K562 (cell line): Measurements from ENCODE around the gene NUB1. TPM values are rescaled to one million over a fixed set of nuclear protein-coding genes. Genes with fewer than 3 reads are reported as not detected.

Experiments used
- ATAC-seq: fragments of 200-7000 bp; cut with Tn5 transposase; 3 replicates; pipeline ENCODE4 v1.9.1; 2020; ENCODE audit warnings: moderate library complexity
- BruUV-seq: library from RNA; stranded (reverse); fragments of 400-500 nt; replicated peaks from 2 replicates; lab custom pipeline; 2021; lab: Mats Ljungman, UMichigan
- CTCF ChIA-PET: fragments of 300-600 bp; formaldehyde crosslinking; extraction: SDS; loops from one replicate; lab custom pipeline; 2021; ENCODE audit warnings: low intra/inter-chr PET ratio; lab: Yijun Ruan, JAX
- POLR2A ChIA-PET: fragments of 300-600, 350-650 bp; sonication (Branson Sonifier 250); formaldehyde crosslinking; extraction: SDS; loops from one replicate; lab custom pipeline; 2021; ENCODE audit warnings: antibody characterized with exemption, inconsistent platforms; lab: Yijun Ruan, JAX
- DNase-seq, 4 experiments: peaks; one replicate each; pipeline versions ENCODE4 v3.0.0 to v3.0.0-alpha.2; 2011 to 2018; ENCODE audit warnings: low spot score in 3 of 4, mixed read lengths in 3 of 4; ENCODE audit errors: extremely low read depth in 1 of 4
- FAIRE-seq: peaks from 2 replicates; lab custom pipeline; 2011; peaks lifted over from hg19 to GRCh38; lab: Jason Lieb, UNC
- H2AFZ ChIP-seq: 2 replicates; pipeline ENCODE4 v1.6.0; 2011; ENCODE audit warnings: low read depth, low read length, control low read depth, inconsistent platforms
- H3K27ac ChIP-seq: fragments of 200-600 bp; 3 replicates; pipeline ENCODE4 v1.8.0; 2011; ENCODE audit warnings: low read depth, mild to moderate bottlenecking, control low read depth, inconsistent platforms, low read length, moderate library complexity, mixed read lengths; ENCODE audit errors: extremely low read depth
- H3K27me3 ChIP-seq, 2 experiments: fragments of 300-600 bp in 1 of 2; 2 replicates in 1 of 2; 3 replicates in 1 of 2; pipeline versions ENCODE4 v1.6.0 to v1.8.0; 2011; ENCODE audit warnings: inconsistent platforms in 2 of 2, low read length in 2 of 2, mild to moderate bottlenecking in 1 of 2, mixed read lengths in 1 of 2, moderate library complexity in 1 of 2; ENCODE audit not compliant: control insufficient read depth in 2 of 2, insufficient read depth in 2 of 2
- H3K36me3 ChIP-seq: fragments of 300-600 bp; 3 replicates; pipeline ENCODE4 v1.8.0; 2011; ENCODE audit warnings: mild to moderate bottlenecking, low read length, inconsistent platforms; ENCODE audit not compliant: control insufficient read depth, insufficient read depth
- H3K4me1 ChIP-seq, 2 experiments: fragments of 200-600 bp in 1 of 2; replicated peaks in 1 of 2; 2 replicates in 1 of 2; 3 replicates in 1 of 2; pipeline versions ENCODE4 v1.5.1 to v1.8.0; 2011; ENCODE audit warnings: inconsistent platforms in 2 of 2, low read length in 2 of 2, mild to moderate bottlenecking in 1 of 2, mixed read lengths in 1 of 2, moderate library complexity in 1 of 2; ENCODE audit not compliant: control insufficient read depth in 2 of 2, insufficient read depth in 2 of 2
- H3K4me2 ChIP-seq: 2 replicates; pipeline ENCODE4 v1.6.1; 2011; ENCODE audit warnings: low read length, control low read depth, inconsistent platforms, mixed read lengths; ENCODE audit not compliant: insufficient read depth
- H3K4me3 ChIP-seq: fragments of 200-600 bp; sonication (generic), shearing (Covaris generic); 2 replicates; pipeline ENCODE4 v1.5.1; 2016; ENCODE audit warnings: control low read depth, inconsistent platforms
- H3K79me2 ChIP-seq: fragments of 200-600 bp; 3 replicates; pipeline ENCODE4 v1.8.0; 2011; ENCODE audit warnings: low read length, inconsistent platforms; ENCODE audit not compliant: control insufficient read depth, insufficient read depth
- H3K9ac ChIP-seq, 2 experiments: 2 replicates each; pipeline versions ENCODE4 v1.6.0 to v1.6.1; 2011; ENCODE audit warnings: low read depth in 2 of 2, low read length in 2 of 2, control low read depth in 1 of 2, inconsistent platforms in 1 of 2, mild to moderate bottlenecking in 1 of 2, mixed read lengths in 1 of 2; ENCODE audit not compliant: insufficient read depth in 1 of 2
- H3K9me1 ChIP-seq: one replicate; pipeline ENCODE4 v1.6.0; 2011; ENCODE audit warnings: inconsistent platforms, mild to moderate bottlenecking, low read length, moderate library complexity; ENCODE audit not compliant: control insufficient read depth, insufficient read depth
- H3K9me3 ChIP-seq: replicated peaks from 2 replicates; pipeline ENCODE4 v1.5.1; 2011; ENCODE audit warnings: low read depth, low read length, inconsistent platforms; ENCODE audit not compliant: control insufficient read depth, insufficient read depth
- H4K20me1 ChIP-seq: replicated peaks from 2 replicates; pipeline ENCODE4 v1.6.1; 2011; ENCODE audit warnings: low read length, inconsistent platforms, mixed read lengths; ENCODE audit not compliant: control insufficient read depth, insufficient read depth
- ADNP ChIP-seq: fragments of 200-800 bp; sonication (Bioruptor generic); IDR thresholded peaks from 2 replicates; pipeline ENCODE4 v1.6.1; 2016; ENCODE audit warnings: missing genetic modification characterization, missing compliant biosample characterization
- CCAR2 ChIP-seq: fragments of 200-400 bp; formaldehyde crosslinking; IDR thresholded peaks from 2 replicates; pipeline ENCODE4 v1.6.1; 2017; ENCODE audit warnings: mild to moderate bottlenecking, low read depth, low read length
- HMG20A ChIP-seq: fragments of 450-650 bp; formaldehyde crosslinking; conservative IDR thresholded peaks from 2 replicates; pipeline ENCODE4 v1.4.0; 2020; ENCODE audit warnings: mild to moderate bottlenecking, mixed read lengths
- HMG20B ChIP-seq: fragments of 250-450 bp; sonication (Bioruptor Pico); IDR thresholded peaks from 2 replicates; pipeline ENCODE4 v1.5.0; 2021; ENCODE audit warnings: mild to moderate bottlenecking
- ILK ChIP-seq: fragments of 450-650 bp; IDR thresholded peaks from 2 replicates; pipeline ENCODE4 v1.6.1; 2016; ENCODE audit warnings: missing genetic modification characterization, low read depth, mild to moderate bottlenecking, missing compliant biosample characterization, moderate library complexity, borderline replicate concordance
- KAT8 ChIP-seq: fragments of 450-650 bp; IDR thresholded peaks from 2 replicates; pipeline ENCODE4 v1.6.1; 2016; ENCODE audit warnings: low read depth, mild to moderate bottlenecking
- KLF10 ChIP-seq: fragments of 250-450 bp; sonication (Bioruptor Pico); IDR thresholded peaks from 2 replicates; pipeline ENCODE4 v1.6.1; 2021; ENCODE audit warnings: matching md5 sums
- MYBL2 ChIP-seq, 2 experiments: fragments of 450-650 bp in 1 of 2; sonication (generic) in 1 of 2; formaldehyde crosslinking in 1 of 2; IDR thresholded peaks; 2 replicates each; pipeline versions ENCODE4 v1.6.1 to v1.8.1; 2017 to 2022; ENCODE audit warnings: borderline replicate concordance in 1 of 2, inconsistent platforms in 1 of 2, low read depth in 1 of 2, mild to moderate bottlenecking in 1 of 2, missing genetic modification reagents in 1 of 2, moderate library complexity in 1 of 2
- RCOR1 ChIP-seq, 2 experiments: IDR thresholded peaks; 2 replicates each; pipeline ENCODE4 v1.6.1; 2012; ENCODE audit warnings: low read depth in 2 of 2, low read length in 2 of 2, borderline replicate concordance in 1 of 2, improper control_type of control experiment in 1 of 2
- SMARCA5 ChIP-seq: fragments of 450-650 bp; IDR thresholded peaks from 2 replicates; pipeline ENCODE4 v1.6.1; 2016
- TAF7 ChIP-seq: fragments of 450-650 bp; IDR thresholded peaks from 2 replicates; pipeline ENCODE4 v1.6.1; 2016; ENCODE audit warnings: missing genetic modification characterization, missing compliant biosample characterization
- TGIF2 ChIP-seq: sonication (generic); formaldehyde crosslinking; IDR thresholded peaks from 2 replicates; pipeline ENCODE4 v1.8.1; 2022; ENCODE audit warnings: mild to moderate bottlenecking, missing genetic modification reagents, moderate library complexity
- TSC22D4 ChIP-seq: fragments of 450-650 bp; IDR thresholded peaks from 2 replicates; pipeline ENCODE4 v1.6.1; 2016; ENCODE audit warnings: missing genetic modification characterization, missing biosample characterization, control low read depth
- ZBTB17 ChIP-seq: fragments of 450-650 bp; formaldehyde crosslinking; IDR thresholded peaks from 2 replicates; pipeline ENCODE4 v1.4.0; 2020; ENCODE audit warnings: mild to moderate bottlenecking
- ZNF133 ChIP-seq: fragments of 250-450 bp; sonication (Bioruptor Pico); IDR thresholded peaks from 2 replicates; pipeline ENCODE4 v1.4.0; 2020; ENCODE audit warnings: mild to moderate bottlenecking
- ZNF197 ChIP-seq: fragments of 200-800 bp; sonication (Bioruptor generic); IDR thresholded peaks from 2 replicates; pipeline ENCODE4 v1.6.1; 2016; ENCODE audit warnings: low read depth, missing genetic modification characterization, missing compliant biosample characterization
- ZNF785 ChIP-seq: fragments of 250-450 bp; sonication (Bioruptor Pico); IDR thresholded peaks from 2 replicates; pipeline ENCODE4 v1.4.0; 2020; ENCODE audit warnings: mild to moderate bottlenecking
- WGBS: fragments of 100-300 bp; shearing (Covaris generic); methylation state at CpG from one replicate; pipeline ENCODE4 v1.1.6; 2016; ENCODE audit warnings: low coverage, mixed read lengths; ENCODE audit not compliant: insufficient coverage; ENCODE audit errors: missing lambda C conversion rate; 5-methylcytosine and 5-hydroxymethylcytosine counted together
- in situ Hi-C: fragments of 300-500 bp; cut with MboI; formaldehyde crosslinking; loops from 4 replicates; pipeline ENCODE4 v1.15.0; 2018; ENCODE audit warnings: inconsistent platforms, mixed read lengths
- intact Hi-C: fragments of 100-400 bp; cut with micrococcal nuclease; formaldehyde crosslinking; loops from 2 replicates; pipeline ENCODE4 v1.14.2; 2022
- polyA plus RNA-seq, 8 experiments: library from polyadenylated mRNA; depleted of rRNA in 4 of 8; stranded (reverse) in 5 of 8; unstranded in 3 of 8; fragments of >200 nt; fragmentation: Nextera tagmentation in 2 of 8; fragmentation: Illumina TruSeq in 1 of 8; extraction: Ambion mirVana in 2 of 8; extraction: Trizol in 1 of 8; gene quantifications; 2 replicates each; pipeline versions ENCODE4 v1.2.1 to v1.2.3, GENCODE V29; 2011 to 2014; ENCODE audit warnings: inconsistent platforms in 1 of 8, missing spikeins in 1 of 8
- total RNA-seq, 7 experiments: library from RNA; depleted of rRNA in 6 of 7; stranded (reverse); fragments of >200 nt in 6 of 7; fragmentation: Illumina TruSeq in 2 of 7; extraction: Trizol in 2 of 7; gene quantifications; 2 replicates each; pipeline versions ENCODE4 v1.2.1 to v1.2.3, GENCODE V29; 2011 to 2021; ENCODE audit warnings: low replicate concordance in 1 of 7
- TF ChIP-seq, protein P1 (sequence below), 3 experiments: IDR thresholded peaks in 2 of 3; conservative IDR thresholded peaks in 1 of 3; 2 replicates each; pipeline ENCODE4 v1.5.1; 2011 to 2012; ENCODE audit warnings: low read length in 3 of 3, mild to moderate bottlenecking in 3 of 3, control low read depth in 2 of 3, improper control_type of control experiment in 1 of 3, inconsistent platforms in 1 of 3, low read depth in 1 of 3, mixed read lengths in 1 of 3, moderate library complexity in 1 of 3; ENCODE audit not compliant: insufficient read depth in 2 of 3
- TF ChIP-seq, protein P2 (sequence below): sonication (generic); formaldehyde crosslinking; IDR thresholded peaks from 2 replicates; pipeline ENCODE4 v1.8.1; 2023; ENCODE audit warnings: mild to moderate bottlenecking, missing genetic modification reagents

The NUB1 gene
- total and polyA plus RNA-seq, 9 of the 15 experiments (the other 6 are each of a cell fraction or from before 2014, with no cell fraction given), result 43.2 to 159 (median 85.2) TPM

DNA sequence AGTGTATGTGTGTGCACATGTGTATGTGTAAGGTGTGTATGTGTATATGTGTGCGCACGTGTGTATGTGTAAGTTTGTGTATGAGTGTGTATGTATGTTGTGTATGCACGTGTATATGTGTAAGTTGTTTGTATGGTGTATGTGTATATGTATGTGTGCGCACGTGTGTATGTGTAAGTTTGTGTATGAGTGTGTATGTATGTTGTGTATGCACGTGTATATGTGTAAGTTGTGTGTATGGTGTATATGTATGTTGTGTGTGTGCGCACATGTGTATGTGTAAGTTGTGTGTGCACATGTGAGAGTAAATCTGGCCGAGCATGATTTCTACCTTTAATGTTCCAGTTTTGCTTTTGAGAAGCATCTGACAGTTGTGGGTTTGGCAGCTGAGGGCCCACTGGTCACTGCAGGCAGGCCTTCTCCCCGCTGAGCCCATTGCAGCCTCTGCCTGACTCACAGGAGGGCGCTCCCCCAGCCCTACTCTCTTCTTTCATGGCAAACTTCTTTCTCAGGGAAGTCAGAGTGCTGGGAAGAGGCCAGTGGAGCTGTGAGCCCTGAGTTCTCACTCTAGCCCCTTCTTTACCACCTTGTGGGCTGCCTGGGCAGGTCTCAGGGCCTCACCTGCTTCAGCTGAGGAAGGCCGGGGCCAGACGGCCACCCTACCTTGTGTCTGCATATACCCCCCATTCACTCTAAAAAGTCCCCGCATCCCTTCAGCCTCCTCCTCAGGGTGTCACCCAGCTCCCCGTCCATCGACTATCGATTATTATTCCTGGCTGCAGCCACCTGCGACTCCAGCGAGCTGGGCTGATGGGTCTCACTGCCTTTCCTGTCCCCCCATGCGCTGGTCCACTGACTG is 57.1 kb downstream of the NUB1 start:
- FAIRE-seq (peak; percentile 62), DNase-seq (peak in 1 of 4 experiments; percentile 29), ATAC-seq (no peak)
- H3K4me3 ChIP-seq, result no peak overlapping the region
- no peaks in the 10 kb centered on the region; a peak in 1 of 5 replicates for H3K27me3 ChIP-seq
- no peaks in the 10 kb centered on the region for H3K79me2 ChIP-seq
- no peak overlapping the region for H3K4me2 ChIP-seq
- H3K27ac ChIP-seq, result no peak overlapping the region; the same call in 2 of the 3 replicates
- WGBS, result 59% methylated on average over 18 of the region's 19 CpGs
- POLR2A ChIA-PET, result interaction anchor here (0.6 to 1.6 kb wide), 5 partner anchors 10 to 599 kb away, joined by 3 to 5 read pairs (median 3); partner anchors contain the start of gene WDR86
- H2AFZ ChIP-seq, result no peak overlapping the region
- H3K4me1 ChIP-seq, result peaks cover 33 to 53% of the 10 kb centered on the region in 2 experiments
- no TSS peak for BruUV-seq
- H3K9ac ChIP-seq, result no peak overlapping the region
- peaks cover 4% of the 10 kb centered on the region for H3K9me1 ChIP-seq
- peaks cover 9% of the 10 kb centered on the region for H3K9me3 ChIP-seq
- in situ Hi-C loops, result no loop called here
- CTCF ChIA-PET, result no interaction called here
- intact Hi-C loops, result loop anchor here (10.0 kb wide), 1 partner anchor 46 kb away; the partner anchor contains the start of gene CRYGN
- H4K20me1 ChIP-seq, result no peaks in the 10 kb centered on the region
- H3K36me3 ChIP-seq, result no peaks in the 10 kb centered on the region
- TF ChIP-seq MYBL2 (IDR thresholded peaks at IDR 0.05; ENCODE audit: low read depth) (no peak), MYBL2 (CRISPR knock-in tag; IDR thresholded peaks at IDR 0.05; ENCODE audit: borderline replicate concordance) (no peak), CCAR2 (no peak), SMARCA5 (0 out of 2 replicates have a peak, but pooled peaks have one; percentile 0), HMG20A (CRISPR knock-in tag) (no peak), TAF7 (no peak), ZNF197 (CRISPR knock-in tag) (no peak), ADNP (peak; percentile 77), KAT8 (no peak), TSC22D4 (tag) (no peak), ZNF785 (CRISPR knock-in tag) (no peak), RCOR1 (IDR thresholded peaks at IDR 0.05; ENCODE audit: borderline replicate concordance in 1 of 2, low read depth in 2 of 2, low read length in 2 of 2) (no peak), ZBTB17 (CRISPR knock-in tag) (peak; percentile 95), HMG20B (CRISPR knock-in tag) (no peak), TGIF2 (CRISPR knock-in tag) (no peak), ZNF133 (CRISPR knock-in tag) (no peak), KLF10 (CRISPR knock-in tag) (no peak), ILK (tag) (no peak)
- TF ChIP-seq, protein P1, sequence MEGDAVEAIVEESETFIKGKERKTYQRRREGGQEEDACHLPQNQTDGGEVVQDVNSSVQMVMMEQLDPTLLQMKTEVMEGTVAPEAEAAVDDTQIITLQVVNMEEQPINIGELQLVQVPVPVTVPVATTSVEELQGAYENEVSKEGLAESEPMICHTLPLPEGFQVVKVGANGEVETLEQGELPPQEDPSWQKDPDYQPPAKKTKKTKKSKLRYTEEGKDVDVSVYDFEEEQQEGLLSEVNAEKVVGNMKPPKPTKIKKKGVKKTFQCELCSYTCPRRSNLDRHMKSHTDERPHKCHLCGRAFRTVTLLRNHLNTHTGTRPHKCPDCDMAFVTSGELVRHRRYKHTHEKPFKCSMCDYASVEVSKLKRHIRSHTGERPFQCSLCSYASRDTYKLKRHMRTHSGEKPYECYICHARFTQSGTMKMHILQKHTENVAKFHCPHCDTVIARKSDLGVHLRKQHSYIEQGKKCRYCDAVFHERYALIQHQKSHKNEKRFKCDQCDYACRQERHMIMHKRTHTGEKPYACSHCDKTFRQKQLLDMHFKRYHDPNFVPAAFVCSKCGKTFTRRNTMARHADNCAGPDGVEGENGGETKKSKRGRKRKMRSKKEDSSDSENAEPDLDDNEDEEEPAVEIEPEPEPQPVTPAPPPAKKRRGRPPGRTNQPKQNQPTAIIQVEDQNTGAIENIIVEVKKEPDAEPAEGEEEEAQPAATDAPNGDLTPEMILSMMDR (IDR thresholded peaks at IDR 0.05 in 2 of 3, conservative IDR thresholded peaks at IDR 0.05 in 1 of 3; ENCODE audit: insufficient read depth in 2 of 3, low read depth in 1 of 3, low read length in 3 of 3), result 0 out of 6 replicates have a peak, but pooled peaks of 1 of the 3 experiments have one; percentile 32
- TF ChIP-seq, protein P2, sequence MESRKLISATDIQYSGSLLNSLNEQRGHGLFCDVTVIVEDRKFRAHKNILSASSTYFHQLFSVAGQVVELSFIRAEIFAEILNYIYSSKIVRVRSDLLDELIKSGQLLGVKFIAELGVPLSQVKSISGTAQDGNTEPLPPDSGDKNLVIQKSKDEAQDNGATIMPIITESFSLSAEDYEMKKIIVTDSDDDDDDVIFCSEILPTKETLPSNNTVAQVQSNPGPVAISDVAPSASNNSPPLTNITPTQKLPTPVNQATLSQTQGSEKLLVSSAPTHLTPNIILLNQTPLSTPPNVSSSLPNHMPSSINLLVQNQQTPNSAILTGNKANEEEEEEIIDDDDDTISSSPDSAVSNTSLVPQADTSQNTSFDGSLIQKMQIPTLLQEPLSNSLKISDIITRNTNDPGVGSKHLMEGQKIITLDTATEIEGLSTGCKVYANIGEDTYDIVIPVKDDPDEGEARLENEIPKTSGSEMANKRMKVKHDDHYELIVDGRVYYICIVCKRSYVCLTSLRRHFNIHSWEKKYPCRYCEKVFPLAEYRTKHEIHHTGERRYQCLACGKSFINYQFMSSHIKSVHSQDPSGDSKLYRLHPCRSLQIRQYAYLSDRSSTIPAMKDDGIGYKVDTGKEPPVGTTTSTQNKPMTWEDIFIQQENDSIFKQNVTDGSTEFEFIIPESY (CRISPR knock-in tag), result peak; percentile 75
